ENCODE results near the gene RECQL5.

DNA sequence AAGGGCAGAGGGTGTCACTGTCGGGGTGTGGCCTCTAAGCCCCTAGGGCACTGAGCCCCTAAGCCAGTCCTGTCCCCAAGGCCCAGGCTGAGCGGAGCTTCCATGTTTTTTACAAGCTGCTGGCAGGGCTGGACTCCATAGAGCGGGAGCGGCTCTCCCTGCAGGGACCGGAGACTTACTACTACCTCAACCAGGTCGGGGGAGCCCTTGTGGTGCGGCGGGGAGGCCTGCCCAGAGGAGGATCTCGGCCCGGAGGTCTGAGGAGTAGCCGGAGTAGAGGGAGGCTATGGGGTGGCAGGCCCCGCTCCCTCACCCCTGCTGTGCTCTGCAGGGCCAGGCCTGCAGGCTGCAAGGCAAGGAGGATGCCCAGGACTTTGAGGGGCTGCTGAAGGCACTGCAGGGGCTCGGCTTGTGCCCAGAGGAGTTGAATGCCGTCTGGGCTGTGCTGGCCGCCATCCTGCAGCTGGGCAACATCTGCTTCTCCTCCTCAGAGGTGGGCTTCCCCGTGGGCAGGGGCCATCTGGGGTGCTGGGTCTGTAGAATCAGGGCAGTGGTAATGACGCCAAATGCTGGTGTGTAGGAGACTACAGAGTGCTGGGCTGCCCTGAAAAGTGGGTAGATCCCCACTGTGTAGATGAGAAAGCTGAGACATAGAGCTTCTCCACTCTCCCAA, 74.5 kb downstream of the RECQL5 start:
- TF ChIP-seq GATA3 (IDR thresholded peaks at IDR 0.05; ENCODE audit: low read depth, low read length), result no peak
- no peak for TF ChIP-seq GATA2 (IDR thresholded peaks at IDR 0.05; ENCODE audit: low read depth, low read length)
